DMS 273 (cell line): Measurements from ENCODE around the gene ZNF277.
A peak's percentile ranks its signal among the peaks of the same experiment; 100 is the strongest.

Experiments
- DNase-seq: peaks from one replicate; lab custom pipeline; 2025; ENCODE audit not compliant: unreplicated experiment; lab: John Stamatoyannopoulos, UW

Gene ZNF277

DNA sequence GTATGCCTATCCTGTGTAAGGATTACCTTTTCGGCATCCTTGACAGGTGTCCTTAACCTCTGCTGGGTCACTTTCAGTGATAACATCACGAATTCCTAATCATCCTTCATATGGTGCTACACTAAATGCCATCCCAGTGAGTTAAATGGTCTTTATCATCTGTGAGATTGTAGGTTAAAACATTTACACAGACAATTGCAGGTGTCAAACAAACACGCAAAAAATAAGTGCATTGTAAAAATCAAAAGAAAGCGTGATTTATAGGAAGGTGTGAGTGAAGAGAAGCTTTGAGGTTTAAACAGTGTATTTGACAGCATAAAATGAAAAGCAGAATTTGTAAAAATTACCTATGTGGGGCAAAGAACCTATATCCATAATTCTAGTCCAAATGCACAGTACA is 132.3 kb downstream of the ZNF277 start:
- no peak for DNase-seq

DNA sequence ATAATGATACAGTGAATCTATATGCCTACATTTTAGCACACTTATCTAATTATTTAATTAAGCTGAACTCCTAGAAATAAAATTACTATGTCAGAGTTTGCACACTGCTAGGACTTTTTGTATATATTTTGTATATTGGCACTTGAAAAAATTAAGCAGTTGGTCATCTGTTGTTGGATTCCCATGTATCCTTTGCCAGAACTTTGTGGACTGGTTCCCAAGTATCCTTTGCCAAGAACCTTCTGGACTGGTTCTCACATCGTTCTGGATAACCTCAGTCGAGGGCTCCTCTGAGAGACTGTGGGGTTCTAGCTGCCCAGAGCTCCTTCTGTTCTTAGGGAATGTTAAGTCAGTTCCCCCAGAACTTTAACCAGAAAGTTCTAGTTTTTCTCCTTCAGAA is 135.0 kb downstream of the ZNF277 start:
- DNase-seq, result no peak

DNA sequence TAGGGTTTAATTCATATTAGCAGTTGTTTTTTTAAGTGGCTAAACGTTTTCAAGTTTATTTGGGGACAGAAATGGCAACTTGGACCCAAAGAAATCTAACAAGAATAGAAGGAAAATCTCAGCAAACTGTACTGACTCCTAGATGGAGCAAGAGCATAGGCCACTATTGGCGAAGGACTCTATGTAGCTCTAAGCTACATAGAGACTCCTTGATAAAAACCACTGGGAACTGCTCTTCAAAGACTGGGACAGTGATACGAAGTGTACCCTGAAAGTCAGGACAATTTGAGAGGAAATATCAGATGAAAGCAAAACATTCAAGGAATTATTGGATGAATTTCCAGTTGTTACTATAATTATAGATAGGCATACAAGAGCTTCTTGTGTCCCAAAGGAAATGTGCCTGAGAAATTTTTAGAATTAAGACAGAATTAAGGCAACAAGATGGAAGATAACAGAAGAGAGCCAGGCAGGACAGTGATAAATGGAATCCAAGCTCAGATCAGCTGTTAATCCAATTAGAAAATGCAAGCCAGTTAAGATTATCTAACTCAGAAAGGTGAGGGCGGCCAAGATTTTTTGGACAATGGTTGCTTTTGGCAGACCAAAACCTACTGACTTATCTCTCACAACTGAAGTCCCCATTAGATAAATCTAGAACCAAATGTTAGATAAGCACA is 140.0 kb downstream of the ZNF277 start:
- DNase-seq, result no peak

DNA sequence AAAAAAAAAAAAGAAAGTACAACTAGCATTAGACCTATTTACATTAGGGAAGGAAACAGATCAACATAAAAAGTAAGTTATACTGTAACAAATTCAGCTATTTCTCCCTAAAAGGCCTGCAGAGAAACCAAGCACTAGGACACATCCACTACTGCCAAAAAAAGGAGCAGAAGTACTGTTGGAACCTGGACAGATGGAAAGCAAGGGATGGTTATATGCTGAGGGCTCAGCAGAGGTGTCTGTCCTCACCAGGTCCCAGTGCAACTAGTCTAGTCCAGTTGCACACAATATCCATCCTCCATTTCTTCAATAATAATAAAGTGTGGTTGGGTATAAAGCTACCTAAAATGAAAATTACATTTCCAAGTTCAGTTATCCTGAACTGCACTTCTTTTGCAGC is 140.6 kb downstream of the ZNF277 start:
- no peak for DNase-seq

DNA sequence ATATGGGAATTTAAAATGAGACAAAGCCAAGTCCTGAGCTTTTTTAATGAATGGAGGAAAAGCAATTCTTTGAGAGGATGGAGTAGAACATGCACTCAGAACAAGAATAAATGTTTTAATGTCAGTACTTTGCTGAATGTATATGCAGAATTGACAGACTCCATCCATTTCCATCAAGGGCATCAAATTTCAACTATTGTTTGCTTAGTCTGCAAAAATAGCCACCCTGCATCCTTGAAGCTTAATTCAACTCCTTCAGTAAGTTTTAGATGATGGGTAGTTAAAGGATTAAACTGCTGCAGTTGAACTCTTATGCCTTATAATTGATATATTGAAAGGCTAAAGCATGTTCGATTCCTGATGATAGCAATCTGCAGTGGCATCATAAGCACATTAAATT is 144.1 kb downstream of the ZNF277 start:
- peak; percentile 11 for DNase-seq

DNA sequence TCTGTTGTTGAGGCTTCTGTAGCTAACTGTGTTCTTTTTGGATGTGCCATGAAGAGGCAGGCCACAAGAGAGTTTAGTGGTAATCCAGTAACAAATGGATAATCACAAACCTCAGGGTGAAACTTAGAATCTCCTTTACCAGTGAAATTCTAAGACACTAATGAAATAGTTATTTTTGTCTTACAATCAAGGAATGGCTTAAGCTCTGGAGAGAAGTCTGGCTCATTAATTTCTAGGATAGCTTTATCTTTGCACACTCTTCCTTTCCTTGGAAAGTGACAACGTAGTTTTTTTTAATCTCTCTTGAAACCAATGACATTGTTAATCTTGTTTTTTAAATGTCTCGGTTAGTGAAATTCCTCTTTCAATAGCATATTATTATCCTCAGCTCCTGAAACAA is 150.1 kb downstream of the ZNF277 start:
- DNase-seq, result no peak

DNA sequence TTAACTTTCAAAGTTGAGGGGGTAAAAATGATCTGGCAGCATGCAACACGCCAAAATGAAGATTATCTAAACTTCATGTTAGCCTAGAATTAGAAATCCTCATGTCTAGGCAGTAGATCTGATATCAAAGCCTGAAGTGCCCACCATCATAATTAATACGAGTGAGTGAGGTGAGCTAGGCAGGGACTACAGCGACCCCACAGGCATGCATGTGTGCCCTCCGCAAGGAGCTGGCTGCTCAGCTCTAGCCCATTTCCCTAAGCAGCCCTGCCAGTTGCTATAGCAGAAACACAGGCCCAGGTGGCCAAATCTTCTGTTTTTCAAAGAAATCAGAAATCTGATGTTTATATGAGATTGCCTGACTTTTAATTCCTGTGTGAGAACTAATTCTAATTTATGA is 150.6 kb downstream of the ZNF277 start:
- DNase-seq, result peak; percentile 49

DNA sequence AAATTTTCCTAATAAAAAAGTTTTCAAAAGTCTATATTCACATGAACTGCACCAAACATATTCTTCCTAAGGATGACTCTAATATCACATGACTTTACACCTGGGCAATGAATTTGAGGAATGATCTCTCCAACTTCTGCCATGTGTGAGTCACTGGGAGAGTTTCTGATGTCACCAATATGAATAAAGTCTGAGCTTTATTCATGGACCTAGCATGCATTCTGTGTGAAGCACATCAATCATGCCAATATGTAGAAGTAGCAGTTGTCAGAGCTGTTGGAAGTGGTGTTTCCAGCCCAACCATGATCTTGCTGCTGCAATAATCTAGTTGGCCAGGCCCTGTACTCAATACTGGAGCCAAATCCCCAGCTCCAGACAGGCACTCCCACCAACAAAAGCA is 152.0 kb downstream of the ZNF277 start:
- DNase-seq, result no peak

DNA sequence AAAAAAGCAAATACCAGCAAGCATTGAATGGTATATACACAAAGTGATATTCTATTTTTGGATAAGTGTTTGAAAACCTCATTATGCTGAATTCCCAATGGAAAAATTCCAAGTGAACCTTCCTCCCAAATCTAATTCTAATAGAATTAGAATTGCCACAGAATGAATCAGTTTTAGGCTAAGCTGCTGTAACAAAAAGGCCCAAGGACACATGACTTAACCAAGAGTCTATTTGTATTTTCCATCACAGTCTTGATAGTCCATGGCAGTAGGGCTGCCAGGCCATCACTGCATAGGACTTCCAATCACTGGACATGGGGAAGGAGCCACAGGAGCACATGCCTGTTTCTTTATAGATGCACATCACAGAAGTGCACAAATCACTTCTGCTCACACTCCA is 152.6 kb downstream of the ZNF277 start:
- no peak for DNase-seq

DNA sequence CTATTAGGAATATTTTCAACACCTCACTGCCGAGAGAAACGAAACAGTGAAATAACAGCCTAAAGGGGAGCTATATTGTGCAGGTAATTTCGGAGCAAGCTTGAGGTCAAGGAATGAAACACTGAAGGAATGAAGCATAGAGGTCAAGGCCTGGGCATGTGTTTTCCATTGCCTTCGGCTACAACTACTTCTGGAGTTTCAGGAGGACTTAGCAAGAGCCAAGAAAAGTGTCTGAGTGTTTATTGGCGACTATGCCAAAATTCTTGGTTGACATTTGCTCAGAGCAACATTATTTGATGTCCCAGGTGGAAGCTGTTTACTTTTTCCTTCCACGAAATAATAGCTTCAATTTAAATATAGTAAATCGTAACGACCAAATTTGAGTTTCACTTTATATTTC is 154.2 kb downstream of the ZNF277 start:
- DNase-seq, result no peak

DNA sequence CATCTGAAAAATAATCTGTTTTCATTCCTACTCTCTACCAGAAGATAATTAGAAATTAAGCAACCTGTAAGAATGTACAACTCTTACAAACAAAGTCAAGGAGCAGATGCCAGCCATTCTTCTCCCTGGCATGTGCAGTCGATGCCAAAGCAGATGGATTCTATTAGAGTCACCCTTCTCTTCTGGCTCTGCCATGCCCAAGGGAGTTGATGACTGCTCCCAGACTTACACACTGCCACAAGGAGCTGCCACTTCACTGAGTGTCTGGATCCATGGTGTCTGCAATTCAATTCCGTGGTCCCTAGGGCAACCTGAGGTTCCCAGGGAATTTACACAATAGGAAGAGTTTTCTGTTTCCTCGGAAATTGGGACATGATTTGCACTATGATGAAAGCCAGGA is 154.7 kb downstream of the ZNF277 start:
- DNase-seq, result peak; percentile 31

DNA sequence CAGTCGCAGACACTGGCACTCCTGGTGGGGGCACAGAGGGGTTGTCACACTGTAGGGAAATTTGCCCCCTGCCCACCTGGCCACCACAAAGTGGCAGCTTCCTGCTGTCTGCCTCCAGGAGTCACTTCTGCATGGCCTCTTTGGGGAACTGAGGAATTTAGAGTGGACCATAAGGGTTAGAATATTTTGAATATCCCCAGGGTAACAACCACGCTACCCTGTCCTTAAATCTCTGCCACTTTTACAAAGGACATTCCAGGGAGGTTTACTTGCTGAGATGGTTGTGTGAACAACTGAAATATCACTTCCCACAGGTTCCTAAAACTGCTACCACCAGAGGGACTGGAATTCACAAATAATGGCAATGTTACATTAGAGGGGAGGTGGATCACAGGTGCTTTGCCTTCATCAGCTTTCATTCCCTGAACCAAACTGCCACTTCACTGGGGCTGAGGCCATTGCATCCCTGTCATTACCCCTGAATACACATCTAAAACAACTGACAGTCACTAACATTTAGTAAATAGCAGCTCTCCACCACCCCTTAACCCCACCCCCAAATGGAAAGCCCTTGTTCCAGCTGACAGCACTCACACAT is 155.7 kb downstream of the ZNF277 start:
- peak; percentile 24 for DNase-seq

DNA sequence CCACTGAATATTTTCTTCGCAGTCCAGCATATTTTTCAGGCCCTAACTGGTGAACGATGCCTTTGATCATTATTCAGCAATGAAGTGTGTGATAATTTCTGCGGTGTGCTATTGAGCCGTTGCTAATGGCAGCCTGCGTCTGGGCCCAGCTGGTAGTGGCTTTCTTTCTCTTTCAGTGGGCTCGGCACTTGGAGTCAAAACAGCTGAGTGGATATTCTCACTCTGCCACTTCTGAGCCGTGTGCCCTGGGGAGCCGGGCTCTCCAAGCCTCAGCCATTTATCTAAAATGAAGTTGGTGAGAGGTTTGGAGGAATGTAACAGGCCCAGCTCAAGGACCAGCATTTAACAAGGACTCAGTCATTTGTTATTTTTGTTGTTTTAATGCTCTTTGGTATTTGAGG is 156.2 kb downstream of the ZNF277 start:
- no peak for DNase-seq

DNA sequence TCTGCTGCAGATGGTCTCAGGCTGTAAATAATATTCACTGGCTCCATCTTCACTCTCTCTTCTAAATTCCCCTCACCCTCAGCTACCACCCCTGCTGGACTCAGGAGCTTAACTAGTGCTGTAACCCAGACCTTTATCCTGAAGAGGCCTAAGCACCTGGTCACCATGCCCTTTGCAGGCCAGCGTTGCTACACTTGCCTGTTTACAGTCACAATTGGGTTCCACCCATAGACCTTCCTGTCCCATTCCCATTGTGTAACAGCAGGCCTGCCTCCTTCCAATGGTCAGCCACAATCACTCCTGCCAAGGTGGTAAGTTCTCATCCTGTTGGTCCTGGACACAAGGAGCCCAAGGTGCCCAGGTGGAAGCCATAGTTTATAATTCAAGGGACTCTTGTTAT is 157.9 kb downstream of the ZNF277 start:
- DNase-seq, result no peak

DNA sequence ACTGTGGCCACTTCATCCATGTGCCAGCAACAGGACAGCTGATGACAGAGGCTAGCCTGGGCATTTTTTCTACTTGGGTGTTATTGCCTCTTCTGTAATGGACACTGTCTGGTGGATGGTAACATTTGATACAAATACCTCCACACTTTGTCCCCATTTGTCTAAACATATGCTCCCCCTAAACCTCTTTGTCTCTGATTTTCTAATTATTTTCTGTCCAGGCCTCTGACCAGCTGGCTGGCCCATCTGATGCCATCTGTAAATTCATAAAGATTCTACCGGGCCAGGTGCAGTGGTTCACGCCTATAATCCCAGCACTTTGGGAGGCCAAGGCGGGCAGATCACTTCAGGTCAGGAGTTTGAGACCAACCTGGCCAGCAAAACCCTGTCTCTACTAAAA is 159.1 kb downstream of the ZNF277 start:
- DNase-seq, result peak; percentile 50

DNA sequence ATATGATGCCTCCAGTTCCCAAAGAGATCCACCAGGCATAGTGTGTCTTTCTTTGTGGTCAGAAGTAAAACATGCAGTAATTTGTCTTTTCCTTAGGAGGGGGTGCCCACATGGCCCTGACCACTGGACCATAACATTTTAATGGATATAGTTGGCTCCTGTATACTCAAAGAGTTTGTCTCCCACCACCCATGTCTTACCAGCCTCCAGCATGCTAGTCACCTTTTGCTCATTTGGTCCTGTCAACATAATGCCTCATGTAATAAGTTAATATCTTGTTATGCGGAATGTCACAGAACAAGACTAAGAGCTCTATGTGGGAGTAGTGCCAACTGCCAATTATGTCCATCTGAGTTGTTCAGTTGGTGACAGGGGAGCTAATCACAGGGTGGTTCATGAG is 160.4 kb downstream of the ZNF277 start:
- no peak for DNase-seq

DNA sequence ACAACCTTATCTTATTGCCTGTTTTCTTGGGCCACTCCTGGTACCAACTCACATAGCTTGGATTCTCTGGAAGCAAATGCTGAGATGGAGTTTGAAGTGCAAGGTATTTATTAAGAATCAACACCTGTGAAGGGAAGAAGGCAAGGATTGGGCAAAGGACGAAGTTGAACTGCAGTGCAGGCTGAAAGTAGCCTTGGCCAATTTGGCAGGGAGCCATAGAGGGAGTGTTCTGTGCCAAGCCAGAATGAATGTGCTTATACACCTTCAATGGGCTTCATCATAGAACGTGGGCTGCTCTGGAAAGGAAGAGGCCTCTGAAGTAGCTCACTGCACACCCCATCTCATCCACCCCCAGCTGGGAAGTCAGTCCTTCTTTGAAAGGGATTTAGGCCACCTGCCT is 163.9 kb downstream of the ZNF277 start:
- DNase-seq, result peak; percentile 64

DNA sequence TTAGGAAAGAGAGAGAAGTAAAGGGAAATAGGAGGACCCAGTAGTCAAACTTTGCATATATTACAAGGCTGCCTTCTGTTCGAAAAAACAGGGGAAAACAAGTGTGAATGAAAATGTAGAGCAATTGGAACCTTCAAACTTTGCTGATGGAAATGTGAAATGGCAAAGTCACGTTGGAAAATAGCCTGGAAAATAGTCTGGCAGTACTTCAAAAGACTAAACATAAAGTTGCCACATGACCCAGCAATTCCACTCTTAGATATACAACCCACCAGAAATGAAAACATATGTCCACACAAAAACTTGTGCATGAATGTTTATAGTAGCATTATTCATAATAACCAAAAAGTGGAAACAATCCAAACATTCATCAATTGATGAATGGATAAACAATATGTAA is 165.2 kb downstream of the ZNF277 start:
- DNase-seq, result peak; percentile 20

DNA sequence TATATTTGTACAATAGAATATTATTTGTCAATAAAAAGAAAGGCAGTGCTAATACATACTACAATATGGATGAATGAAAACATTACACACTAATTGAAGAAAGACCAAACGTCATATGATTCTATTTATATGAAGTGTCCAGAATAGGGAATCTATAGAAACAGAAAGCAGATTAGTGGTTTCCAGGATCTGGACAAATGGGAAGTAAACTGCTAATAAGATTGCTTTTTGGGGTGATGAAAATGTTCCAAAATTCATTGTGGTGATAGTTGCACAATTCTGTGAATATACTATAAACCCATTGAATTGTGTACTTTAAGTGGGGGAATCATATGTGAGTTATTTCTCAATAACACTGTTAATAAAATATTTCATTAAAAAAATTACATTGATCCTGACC is 165.6 kb downstream of the ZNF277 start:
- DNase-seq, result no peak

DNA sequence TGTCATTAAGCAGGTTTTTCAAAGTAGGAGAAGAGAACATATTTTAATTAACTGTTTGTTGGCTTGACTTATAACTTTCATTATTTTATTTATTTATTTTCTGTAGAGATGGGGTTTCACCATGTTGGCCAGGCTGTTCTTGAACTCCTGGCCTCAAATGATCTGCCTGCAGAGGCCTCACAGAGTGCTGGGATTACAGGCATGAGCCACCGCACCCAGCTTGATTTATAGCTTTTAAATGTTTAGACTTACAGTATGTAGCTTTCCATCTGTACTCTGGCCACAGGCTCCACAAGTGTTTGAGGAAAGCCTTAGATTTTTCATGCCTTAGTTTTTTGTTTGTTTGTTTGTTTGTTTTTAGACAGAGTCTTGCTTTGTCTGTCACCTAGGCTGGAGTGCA is 171.1 kb downstream of the ZNF277 start:
- no peak for DNase-seq

DNA sequence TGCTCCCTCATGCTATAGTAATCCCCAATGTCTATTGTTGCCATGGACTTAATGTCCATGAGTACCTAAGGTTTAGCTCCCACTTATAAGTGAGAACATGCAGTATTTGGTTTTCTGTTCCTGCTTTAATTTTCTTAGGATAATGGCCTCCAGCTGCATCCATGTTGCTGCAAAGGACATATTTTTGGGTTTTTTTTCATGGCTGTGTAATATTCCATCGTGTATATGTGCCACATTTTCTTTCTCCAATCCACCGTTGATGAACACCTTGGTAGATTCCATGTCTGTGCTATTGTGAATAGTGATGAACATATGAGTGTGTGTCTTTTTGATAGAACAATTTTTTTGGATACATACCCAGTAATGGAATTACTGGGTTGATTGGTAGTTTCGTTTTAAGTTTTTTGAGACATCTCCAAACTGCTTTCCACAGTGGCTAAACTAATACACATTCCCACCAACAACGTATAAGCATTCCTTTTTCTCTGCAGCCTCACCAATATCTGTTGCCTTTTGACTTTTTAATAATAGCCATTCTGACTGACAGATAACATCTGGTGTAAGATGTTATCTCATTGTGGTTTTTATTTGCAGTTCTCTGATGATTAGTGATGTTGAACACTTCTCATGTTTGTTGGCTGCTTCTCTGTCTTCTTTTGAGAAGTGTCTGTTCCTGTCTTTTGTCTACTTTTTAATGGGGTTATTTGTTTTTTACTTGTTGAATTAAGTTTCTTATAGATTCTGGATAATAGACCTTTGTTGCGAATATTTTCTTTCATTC is 175.0 kb downstream of the ZNF277 start:
- DNase-seq, result peak; percentile 21

DNA sequence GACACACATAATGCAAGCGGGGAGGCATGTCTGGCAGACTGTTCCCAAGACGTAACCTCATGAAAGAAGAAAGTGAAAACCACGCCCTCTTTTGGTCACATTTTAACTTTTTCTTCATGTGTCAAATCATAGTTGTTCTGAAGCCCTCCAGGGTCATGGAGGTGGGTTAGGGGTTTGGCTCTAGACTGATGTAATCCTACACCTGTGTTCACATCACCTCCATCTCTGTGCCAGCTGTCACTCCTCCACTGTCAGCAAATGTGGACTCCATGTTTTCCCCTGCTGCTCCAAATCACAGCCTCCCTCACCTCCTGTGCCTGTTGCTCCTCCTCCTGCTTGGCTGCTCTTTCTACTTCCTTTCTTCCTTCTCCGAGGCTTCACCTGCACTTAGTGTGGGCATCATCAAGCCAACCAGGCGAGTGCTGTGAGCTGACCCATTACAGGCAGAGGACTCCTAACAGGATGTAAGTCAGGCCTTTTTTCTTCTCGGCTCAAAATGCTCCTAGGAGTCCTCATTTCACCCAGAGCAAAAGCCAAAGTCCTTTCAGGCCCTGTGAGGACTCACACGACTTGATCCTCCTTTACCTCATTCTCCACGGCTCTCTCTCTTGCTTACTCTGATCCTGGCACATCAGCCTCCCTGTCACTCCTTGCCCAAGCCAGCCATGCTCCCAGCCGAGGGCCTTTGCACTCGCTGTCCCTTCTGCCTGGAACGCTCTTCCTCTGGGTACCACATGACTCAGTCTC is 177.3 kb downstream of the ZNF277 start:
- peak; percentile 83 for DNase-seq
